MCF 10A (cell line): ENCODE measurements around the gene PATL2. TPM values are rescaled to one million over a fixed set of nuclear protein-coding genes. Genes with fewer than 3 reads are reported as not detected.
"Not testable (repeated sequence)": the region's sequence is repeated elsewhere in the genome, so short reads cannot be mapped to it uniquely, and the experiment has no call there.

Experiments used
- BruUV-seq: library from RNA; stranded (reverse); fragments of 400-500 nt; replicated peaks from 2 replicates; lab custom pipeline; 2021; lab: Mats Ljungman, UMichigan
- CTCF ChIA-PET: fragments of 300-600 bp; sonication (Branson Sonifier 250); formaldehyde crosslinking; extraction: SDS; loops from one replicate; lab custom pipeline; 2021; ENCODE audit warnings: antibody characterized with exemption, inconsistent platforms; lab: Yijun Ruan, JAX
- POLR2A ChIA-PET: fragments of 300-600, 350-650 bp; sonication (Branson Sonifier 250); formaldehyde crosslinking; extraction: SDS; loops from one replicate; lab custom pipeline; 2020; ENCODE audit warnings: antibody characterized with exemption, inconsistent platforms; lab: Yijun Ruan, JAX
- DNase-seq: peaks from one replicate; pipeline ENCODE4 v3.0.0-alpha.2; 2018; ENCODE audit not compliant: unreplicated experiment
- H3K27ac Mint-ChIP-seq: one replicate; pipeline ENCODE4 v1.8.0; 2022; ENCODE audit warnings: mild to moderate bottlenecking, low read depth, mixed read lengths; ENCODE audit not compliant: unreplicated experiment
- H3K27me3 Mint-ChIP-seq: one replicate; pipeline ENCODE4 v1.8.0; 2022; ENCODE audit warnings: mixed read lengths; ENCODE audit not compliant: insufficient read depth, unreplicated experiment
- H3K36me3 Mint-ChIP-seq: one replicate; pipeline ENCODE4 v1.8.0; 2022; ENCODE audit warnings: mild to moderate bottlenecking, moderate library complexity, mixed read lengths; ENCODE audit not compliant: insufficient read depth, unreplicated experiment
- H3K4me1 Mint-ChIP-seq: one replicate; pipeline ENCODE4 v1.8.0; 2022; ENCODE audit warnings: mixed read lengths; ENCODE audit not compliant: insufficient read depth, unreplicated experiment
- H3K4me3 Mint-ChIP-seq: one replicate; pipeline ENCODE4 v1.8.0; 2022; ENCODE audit warnings: mild to moderate bottlenecking, moderate library complexity, mixed read lengths; ENCODE audit not compliant: unreplicated experiment
- H3K9me3 Mint-ChIP-seq: one replicate; pipeline ENCODE4 v1.8.0; 2022; ENCODE audit warnings: mixed read lengths; ENCODE audit not compliant: unreplicated experiment
- intact Hi-C: fragments of 100-400 bp; cut with micrococcal nuclease; formaldehyde crosslinking; loops from 2 replicates; pipeline ENCODE4 v1.14.1; 2022
- total RNA-seq: library from RNA; stranded (reverse); gene quantifications from 2 replicates; pipeline ENCODE4 v1.2.3, GENCODE V29; 2022
- TF ChIP-seq, protein P1 (sequence below): fragments of 200-600 bp; IDR thresholded peaks from one replicate; pipeline ENCODE4 v1.8.0; 2022; ENCODE audit warnings: antibody characterized with exemption, mild to moderate bottlenecking; ENCODE audit not compliant: unreplicated experiment

PATL2 gene
- total RNA-seq, 1 experiment from 2014 or later = 0.16 TPM

DNA sequence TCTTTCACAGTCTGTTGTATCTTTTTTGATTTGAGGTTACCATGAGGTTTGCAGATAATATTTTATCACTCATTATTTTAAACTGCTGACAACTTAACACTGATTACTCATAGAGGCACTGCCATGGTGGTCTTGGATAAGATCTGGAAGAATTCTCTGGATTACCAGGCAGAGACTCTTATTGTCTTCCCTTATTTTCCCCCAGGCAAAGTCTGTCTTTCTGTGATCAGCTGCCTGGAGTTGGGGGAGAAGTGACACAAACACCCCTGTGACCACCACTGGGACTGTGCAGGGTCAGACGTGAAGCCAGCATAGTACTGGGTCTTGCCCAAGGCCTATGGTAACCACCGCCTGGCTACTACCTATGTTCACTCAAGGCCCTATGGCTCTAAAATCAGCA, 4.7 kb downstream of the PATL2 start:
- DNase-seq = no peak
- no peaks in the 10 kb centered on the region for H3K9me3 Mint-ChIP-seq
- BruUV-seq = no TSS peak
- H3K4me1 Mint-ChIP-seq = no peaks in the 10 kb centered on the region
- no peaks in the 10 kb centered on the region for H3K27me3 Mint-ChIP-seq
- TF ChIP-seq, protein P1, sequence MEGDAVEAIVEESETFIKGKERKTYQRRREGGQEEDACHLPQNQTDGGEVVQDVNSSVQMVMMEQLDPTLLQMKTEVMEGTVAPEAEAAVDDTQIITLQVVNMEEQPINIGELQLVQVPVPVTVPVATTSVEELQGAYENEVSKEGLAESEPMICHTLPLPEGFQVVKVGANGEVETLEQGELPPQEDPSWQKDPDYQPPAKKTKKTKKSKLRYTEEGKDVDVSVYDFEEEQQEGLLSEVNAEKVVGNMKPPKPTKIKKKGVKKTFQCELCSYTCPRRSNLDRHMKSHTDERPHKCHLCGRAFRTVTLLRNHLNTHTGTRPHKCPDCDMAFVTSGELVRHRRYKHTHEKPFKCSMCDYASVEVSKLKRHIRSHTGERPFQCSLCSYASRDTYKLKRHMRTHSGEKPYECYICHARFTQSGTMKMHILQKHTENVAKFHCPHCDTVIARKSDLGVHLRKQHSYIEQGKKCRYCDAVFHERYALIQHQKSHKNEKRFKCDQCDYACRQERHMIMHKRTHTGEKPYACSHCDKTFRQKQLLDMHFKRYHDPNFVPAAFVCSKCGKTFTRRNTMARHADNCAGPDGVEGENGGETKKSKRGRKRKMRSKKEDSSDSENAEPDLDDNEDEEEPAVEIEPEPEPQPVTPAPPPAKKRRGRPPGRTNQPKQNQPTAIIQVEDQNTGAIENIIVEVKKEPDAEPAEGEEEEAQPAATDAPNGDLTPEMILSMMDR = no peak
- no peak overlapping the region for H3K4me3 Mint-ChIP-seq
- ChIA-PET CTCF (interaction anchor here (0.7 to 3.0 kb wide), 3 partner anchors 31 to 135 kb away, joined by 3 to 15 read pairs (median 3); partner anchors contain the start of gene SPG11), POLR2A (interaction anchor here (1.2 to 2.8 kb wide), 3 partner anchors 12 to 43 kb away, joined by 5 to 12 read pairs (median 10); partner anchors contain the start of gene SPG11)
- peaks cover 4% of the 10 kb centered on the region for H3K36me3 Mint-ChIP-seq
- H3K27ac Mint-ChIP-seq = no peak overlapping the region
- intact Hi-C loops = no loop called here

DNA sequence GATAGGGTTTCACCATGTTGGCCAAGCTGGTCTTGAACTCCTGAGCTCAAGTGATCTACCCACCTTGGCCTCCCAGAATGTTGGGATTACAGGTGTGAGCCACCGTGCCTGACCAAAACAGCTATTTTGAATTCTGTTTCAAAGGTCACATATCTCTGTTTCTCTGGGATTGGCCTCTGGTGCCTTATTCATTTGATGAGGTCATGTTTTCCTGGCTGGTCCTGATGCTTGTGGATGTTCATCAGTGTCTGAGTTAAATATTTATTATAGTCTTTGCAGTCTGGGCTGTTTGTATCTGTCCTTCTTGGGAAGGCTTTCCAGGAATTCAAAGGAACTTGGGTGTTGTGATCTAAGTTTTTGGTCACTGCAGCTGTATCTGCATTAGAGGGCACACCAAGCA, 5.1 kb downstream of the PATL2 start:
- H3K27ac Mint-ChIP-seq = no peak overlapping the region
- H3K4me3 Mint-ChIP-seq = no peak overlapping the region
- H3K4me1 Mint-ChIP-seq = no peaks in the 10 kb centered on the region
- ChIA-PET POLR2A (interaction anchor here (0.6 to 2.2 kb wide), 3 partner anchors 13 to 42 kb away, joined by 3 to 12 read pairs (median 5); partner anchors contain the start of gene SPG11), CTCF (interaction anchor here (0.9 to 3.0 kb wide), 3 partner anchors 31 to 148 kb away, joined by 3 to 15 read pairs (median 4); partner anchors contain the start of gene SPG11)
- intact Hi-C loops = no loop called here
- H3K27me3 Mint-ChIP-seq = no peaks in the 10 kb centered on the region
- no peaks in the 10 kb centered on the region for H3K36me3 Mint-ChIP-seq
- H3K9me3 Mint-ChIP-seq = no peaks in the 10 kb centered on the region
- DNase-seq = no peak
- BruUV-seq = no TSS peak
- TF ChIP-seq, protein P1 = no peak

GRCh38 chr15:44700676-44701075, 10.4 kb downstream of the PATL2 start:
- H3K4me3 Mint-ChIP-seq, H3K27ac Mint-ChIP-seq, H3K4me1 Mint-ChIP-seq, BruUV-seq, H3K9me3 Mint-ChIP-seq, DNase-seq, H3K36me3 Mint-ChIP-seq, intact Hi-C loops: not testable (repeated sequence)
- H3K27me3 Mint-ChIP-seq = peaks cover 33% of the 10 kb centered on the region
- POLR2A ChIA-PET = interaction anchor here (0.9 kb wide), 1 partner anchor 8 kb away, joined by 3 read pairs; no protein-coding TSS in a partner anchor
- CTCF ChIA-PET = interaction anchor here (0.5 to 0.9 kb wide), 3 partner anchors 11 to 85 kb away, joined by 3 to 4 read pairs (median 3); partner anchors contain the start of gene SPG11

- POLR2A ChIA-PET = interaction anchor here (1.0 to 1.6 kb wide), 4 partner anchors 9 to 35 kb away, joined by 3 to 4 read pairs (median 4); partner anchors contain the start of genes B2M, PATL2 and SPG11
- no peaks in the 10 kb centered on the region for H3K4me1 Mint-ChIP-seq
- CTCF ChIA-PET = interaction anchor here (0.6 to 1.0 kb wide), 2 partner anchors 10 to 39 kb away, joined by 5 read pairs; no protein-coding TSS in a partner anchor
- no peak overlapping the region for H3K27ac Mint-ChIP-seq
- no peak overlapping the region for H3K4me3 Mint-ChIP-seq
- BruUV-seq = no TSS peak
- peaks cover 40% of the 10 kb centered on the region for H3K27me3 Mint-ChIP-seq
- no peaks in the 10 kb centered on the region for H3K36me3 Mint-ChIP-seq
- TF ChIP-seq, protein P1 = no peak
- no peak for DNase-seq
- intact Hi-C loops = no loop called here
- H3K9me3 Mint-ChIP-seq = no peaks in the 10 kb centered on the region
These were observed 12.5 kb downstream of the PATL2 start for GRCh38 chr15:44698641-44699040.
